GM18867 (cell line): ENCODE results near the gene CEACAM1.
A peak's percentile ranks its signal among the peaks of the same experiment; 100 is the strongest.
"Not testable (repeated sequence)": the region's sequence is repeated elsewhere in the genome, so short reads cannot be mapped to it uniquely, and the experiment has no call there.

ENCODE experiments used
- ATAC-seq: cut with Tn5 transposase; IDR thresholded peaks from one replicate; pipeline ENCODE4 v1.9.1; 2021; ENCODE audit warnings: mild to moderate bottlenecking, moderate library complexity; ENCODE audit not compliant: unreplicated experiment

Gene CEACAM1

GRCh38 chr19:42528354-42529247 lies at the start of gene CEACAM1:
CEACAM1 (minus strand) TSS chr19:42528481; CDS start chr19:42528374, 107 bp downstream.
- no peak for ATAC-seq

DNA sequence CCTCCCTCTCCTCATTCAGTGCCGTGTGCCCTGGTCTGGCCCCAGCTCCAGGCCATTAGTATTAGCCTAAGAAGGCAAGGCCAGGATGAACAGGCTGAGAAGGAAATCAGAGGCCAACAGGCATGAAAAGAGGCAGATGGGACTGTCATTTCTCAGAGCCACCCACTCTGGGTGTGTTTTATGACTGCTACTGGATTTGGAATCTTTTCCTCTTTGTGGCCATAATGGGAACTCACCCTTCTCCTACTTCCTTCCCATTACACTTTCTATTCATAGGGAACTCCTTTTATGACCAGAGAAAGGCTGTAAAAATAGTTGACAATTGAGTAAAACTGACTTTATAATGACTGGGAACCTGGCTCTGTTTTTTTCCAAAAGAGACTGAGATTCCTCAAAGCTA lies 48.7 kb upstream of the CEACAM1 start:
- no peak for ATAC-seq

DNA sequence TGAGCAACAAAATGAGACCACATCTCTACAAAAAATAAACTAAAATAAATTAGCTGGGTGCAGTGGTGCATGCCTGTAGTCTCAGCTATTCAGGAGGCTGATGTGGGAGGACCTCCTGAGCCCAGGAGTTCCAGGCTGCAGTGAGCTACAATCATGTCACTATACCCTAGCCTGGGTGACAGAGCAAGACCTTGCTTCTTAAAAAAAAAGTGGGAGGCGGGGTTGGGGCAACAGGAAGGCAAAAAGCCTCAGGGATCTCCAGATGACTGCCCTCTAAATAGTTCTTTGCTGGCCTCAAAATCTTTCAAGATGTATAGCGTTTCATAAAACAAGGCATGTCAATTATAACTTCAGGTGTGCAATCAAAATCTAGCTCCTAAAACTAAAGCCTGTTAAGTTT lies 48.0 kb upstream of the CEACAM1 start:
- no peak for ATAC-seq

DNA sequence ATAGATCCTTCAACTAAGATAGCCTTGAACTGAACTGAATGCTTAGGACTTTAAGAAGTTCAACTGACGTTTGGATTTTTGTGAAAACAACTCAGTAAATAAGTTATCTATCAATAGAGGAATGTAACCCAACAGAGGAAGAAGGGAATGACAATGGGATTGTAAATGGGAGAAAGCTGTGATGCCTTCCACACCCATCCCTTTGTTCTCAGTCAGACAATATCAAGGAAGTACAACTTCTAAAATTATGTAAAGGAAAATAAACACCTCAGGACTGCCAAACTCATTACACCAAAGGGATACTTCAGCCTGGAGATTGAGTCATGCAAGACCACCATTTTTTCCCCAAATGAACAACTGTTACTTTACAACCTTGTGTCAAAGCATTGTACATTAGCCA lies 45.4 kb upstream of the CEACAM1 start:
- no peak for ATAC-seq

DNA sequence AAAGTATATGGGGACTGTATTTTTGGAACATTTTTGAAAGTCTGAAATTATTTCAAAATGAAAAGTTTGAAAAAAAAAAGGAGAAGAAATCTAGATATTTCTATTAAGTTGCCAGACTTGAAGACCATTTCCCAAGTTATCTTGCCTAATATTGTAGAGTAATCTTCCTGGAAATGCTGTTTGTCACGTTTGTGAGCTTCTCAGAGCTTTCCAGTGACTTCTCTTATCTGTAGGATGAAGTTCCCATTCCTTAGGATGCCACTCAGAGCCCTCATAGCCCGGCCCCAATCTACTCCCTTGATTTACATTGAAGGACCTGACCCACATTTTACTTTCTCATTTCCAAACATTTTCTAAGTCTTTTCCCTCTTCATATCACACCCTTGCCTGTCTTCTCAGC lies 42.8 kb upstream of the CEACAM1 start:
- no peak for ATAC-seq

- ATAC-seq: no peak
Observed at GRCh38 chr19:42569193-42569592, 40.9 kb upstream of the CEACAM1 start.

DNA sequence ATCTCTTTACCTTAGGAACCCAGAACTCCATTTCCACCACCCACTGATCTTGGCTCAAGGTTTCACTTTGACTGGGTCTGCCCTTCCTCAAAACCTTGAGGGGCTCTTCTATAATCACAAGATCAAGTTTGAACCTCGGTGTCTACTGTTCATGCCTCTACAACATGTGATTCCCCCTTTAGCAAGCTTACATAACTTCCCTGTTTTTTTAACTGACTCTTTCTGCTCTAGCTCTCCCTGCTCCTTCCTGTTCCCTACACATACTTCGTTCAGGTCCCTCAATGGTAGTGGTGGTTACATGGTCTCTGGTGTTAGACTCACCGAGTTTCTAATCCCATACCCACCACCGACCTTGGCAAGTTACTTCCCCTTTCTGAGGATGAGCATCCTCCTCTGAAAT lies 39.7 kb upstream of the CEACAM1 start:
- ATAC-seq: no peak

DNA sequence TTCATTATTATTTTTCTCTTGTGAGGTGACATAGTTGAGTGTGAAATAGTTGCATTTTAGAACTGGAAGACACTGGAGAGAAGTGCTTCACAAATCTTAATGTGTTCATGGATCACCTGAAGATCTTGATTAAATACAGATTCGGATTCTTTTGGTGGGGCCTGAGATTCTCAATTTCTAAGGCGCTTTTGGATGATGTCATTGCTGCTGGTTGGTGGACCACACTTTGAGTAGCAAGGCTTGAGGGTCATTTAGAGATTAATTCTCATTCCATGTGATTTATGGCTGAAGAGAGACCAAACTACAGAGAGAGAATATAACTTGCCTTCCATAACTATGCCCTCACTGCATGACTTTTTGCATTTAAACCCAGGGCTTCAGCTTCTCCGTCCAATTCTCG lies 39.3 kb upstream of the CEACAM1 start:
- ATAC-seq: no peak

- peak; percentile 51 for ATAC-seq
Observed at GRCh38 chr19:42563352-42564210, 35.3 kb upstream of the CEACAM1 start.

DNA sequence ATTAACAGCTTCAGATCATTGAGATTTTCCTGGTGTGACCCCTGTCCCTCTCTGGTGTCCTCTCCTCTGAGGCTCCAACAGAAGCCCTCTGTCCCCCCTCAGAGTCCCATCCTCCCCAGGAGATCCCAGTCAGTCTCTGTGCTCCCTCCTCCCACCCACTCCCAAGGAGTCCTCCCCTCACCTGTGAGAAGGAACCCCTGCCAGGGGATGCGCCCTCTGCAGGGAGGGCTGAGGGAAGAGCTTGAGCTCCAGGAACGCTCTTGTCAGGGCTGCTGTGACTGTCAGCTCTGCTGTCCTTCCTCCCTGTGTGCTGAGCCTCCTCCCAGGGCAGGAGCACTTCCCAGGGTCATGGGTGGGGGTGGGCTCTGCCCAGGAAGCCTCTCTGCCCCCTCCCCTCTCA lies 33.2 kb upstream of the CEACAM1 start:
- ATAC-seq: no peak

- no peak for ATAC-seq
Observed at GRCh38 chr19:42560731-42561130, 32.5 kb upstream of the CEACAM1 start.

- no peak for ATAC-seq
Observed at GRCh38 chr19:42558450-42559150, 30.3 kb upstream of the CEACAM1 start.

GRCh38 chr19:42557386-42557871 lies 29.1 kb upstream of the CEACAM1 start:
- ATAC-seq: not testable (repeated sequence)

DNA sequence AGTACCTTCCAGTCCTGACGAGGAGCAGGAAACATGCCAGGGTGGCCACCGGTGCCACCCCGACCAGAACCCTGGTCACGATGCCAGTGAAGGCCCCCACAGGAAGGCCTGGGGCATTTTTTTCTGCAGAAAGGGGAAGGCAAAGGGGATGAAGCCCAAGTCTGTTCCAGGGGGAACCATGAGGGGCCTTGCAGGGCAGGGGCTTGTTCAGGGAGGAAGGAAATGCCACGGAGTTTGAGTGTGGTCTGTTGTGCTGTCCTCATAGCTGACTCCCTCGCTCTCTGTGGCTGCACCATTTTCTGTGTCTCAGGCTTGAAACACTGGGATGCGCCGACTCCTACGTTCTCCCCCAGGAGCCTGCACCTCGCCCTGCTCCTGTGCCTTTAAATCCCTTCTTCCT lies 27.5 kb upstream of the CEACAM1 start:
- ATAC-seq: no peak

DNA sequence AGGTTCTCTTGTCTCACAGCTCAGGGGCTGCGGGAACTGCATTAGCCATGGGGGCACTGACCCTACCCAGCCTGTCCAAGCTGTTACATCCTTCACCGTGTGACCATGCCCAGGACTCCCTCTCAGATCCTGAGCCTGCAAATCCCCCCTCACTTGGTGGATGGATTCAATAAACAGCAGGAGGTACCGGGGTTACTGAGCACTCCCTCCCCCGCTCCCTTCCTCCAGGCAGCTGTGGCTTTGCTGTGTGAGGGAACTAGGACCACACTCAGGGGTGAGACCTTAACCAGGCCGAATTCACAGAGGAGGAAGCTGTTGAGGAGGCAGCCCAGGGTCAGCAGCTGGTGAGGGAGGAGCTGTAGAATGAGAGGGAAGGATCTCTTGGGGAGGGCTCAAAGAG lies 27.0 kb upstream of the CEACAM1 start:
- no peak for ATAC-seq

DNA sequence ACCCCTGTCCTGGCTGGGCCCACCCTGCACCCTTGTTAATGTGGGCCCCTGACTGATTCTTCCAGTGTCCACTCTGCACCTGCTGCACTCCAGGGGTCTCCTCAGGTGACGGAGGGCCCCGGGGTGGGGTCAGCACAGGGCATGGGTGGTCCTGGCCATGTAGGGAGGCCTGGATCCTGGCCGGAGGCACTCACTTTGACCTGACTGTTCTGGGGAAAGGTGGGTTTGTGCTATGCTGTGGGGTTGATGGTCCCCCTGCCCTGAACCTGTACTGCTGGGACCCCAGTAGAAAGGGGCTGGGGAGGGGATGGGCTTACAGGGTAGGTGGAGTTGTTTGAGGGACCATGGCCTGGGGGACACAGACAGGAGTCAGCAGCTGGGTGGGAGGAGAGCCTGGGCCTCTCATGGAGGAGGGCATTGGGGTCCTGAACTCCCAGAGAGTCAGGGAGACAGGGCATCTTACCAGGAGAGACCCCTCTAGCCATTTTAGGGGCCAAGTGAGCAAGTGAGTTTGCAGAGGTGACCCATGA lies 25.8 kb upstream of the CEACAM1 start:
- ATAC-seq: no peak

- ATAC-seq: no peak
Observed at GRCh38 chr19:42553292-42554045, 25.2 kb upstream of the CEACAM1 start.

GRCh38 chr19:42552086-42553065 lies 24.1 kb upstream of the CEACAM1 start:
- ATAC-seq: no peak

GRCh38 chr19:42550521-42550920 lies 22.2 kb upstream of the CEACAM1 start:
- ATAC-seq: not testable (repeated sequence)
